OCI-LY1 (cell line): ENCODE data around the gene IGFN1.

Experiments
- H2AFZ ChIP-seq: fragments of 200-600 bp; sonication (generic), shearing (Covaris generic); 2 replicates; pipeline ENCODE4 v1.6.0; 2014; ENCODE audit warnings: antibody characterized with exemption, mild to moderate bottlenecking, low read length
- H3F3A ChIP-seq: fragments of 200-600 bp; sonication (generic), shearing (Covaris generic); 2 replicates; pipeline ENCODE4 v1.6.0; 2014; ENCODE audit warnings: mild to moderate bottlenecking, antibody characterized with exemption, low read length, moderate library complexity; ENCODE audit not compliant: insufficient read depth
- H3K27ac ChIP-seq: fragments of 200-600 bp; sonication (generic); 2 replicates; pipeline ENCODE4 v1.5.1; 2014; ENCODE audit warnings: low read length, mixed run types, mild to moderate bottlenecking, low read depth; ENCODE audit not compliant: poor library complexity, severe bottlenecking
- H3K27me3 ChIP-seq: fragments of 200-600 bp; sonication (generic); 2 replicates; pipeline ENCODE4 v1.6.0; 2014; ENCODE audit warnings: antibody characterized with exemption, mild to moderate bottlenecking, low read length, moderate library complexity; ENCODE audit not compliant: insufficient read depth
- H3K36me3 ChIP-seq: fragments of 200-600 bp; sonication (generic); 2 replicates; pipeline ENCODE4 v1.6.1; 2014; ENCODE audit warnings: mild to moderate bottlenecking, antibody characterized with exemption, low read length, moderate library complexity, mixed read lengths; ENCODE audit not compliant: insufficient read depth
- H3K4me1 ChIP-seq: fragments of 200-600 bp; sonication (generic); 2 replicates; pipeline ENCODE4 v1.5.1; 2014; ENCODE audit warnings: mild to moderate bottlenecking, low read length, moderate library complexity; ENCODE audit not compliant: insufficient read depth, severe bottlenecking
- H3K4me2 ChIP-seq: fragments of 200-600 bp; sonication (generic), shearing (Covaris generic); 2 replicates; pipeline ENCODE4 v1.6.1; 2014; ENCODE audit warnings: low read length
- H3K4me3 ChIP-seq: fragments of 200-600 bp; sonication (generic); 2 replicates; pipeline ENCODE4 v1.5.1; 2014; ENCODE audit warnings: low read length, low read depth, mild to moderate bottlenecking, mixed read lengths; ENCODE audit not compliant: poor library complexity, severe bottlenecking
- H3K79me2 ChIP-seq: fragments of 200-600 bp; shearing (Covaris generic); 2 replicates; pipeline ENCODE4 v1.6.1; 2016; ENCODE audit warnings: mixed run types, low read length, mixed read lengths; ENCODE audit not compliant: insufficient read depth
- H3K9ac ChIP-seq: fragments of 200-600 bp; sonication (generic), shearing (Covaris generic); 2 replicates; pipeline ENCODE4 v1.6.1; 2014; ENCODE audit warnings: mild to moderate bottlenecking, low read length, mixed read lengths
- H3K9me2 ChIP-seq: fragments of 200-600 bp; sonication (generic), shearing (Covaris generic); 2 replicates; pipeline ENCODE4 v1.6.1; 2014; ENCODE audit warnings: low read depth, mild to moderate bottlenecking, low read length, mixed read lengths
- H3K9me3 ChIP-seq: fragments of 200-600 bp; shearing (Covaris generic); 2 replicates; pipeline ENCODE4 v1.6.1; 2014; ENCODE audit warnings: low read length, mixed read lengths
- H4K20me1 ChIP-seq: fragments of 200-600 bp; sonication (generic), shearing (Covaris generic); 2 replicates; pipeline ENCODE4 v1.6.0; 2016; ENCODE audit warnings: mild to moderate bottlenecking, low read length; ENCODE audit not compliant: insufficient read depth
- CTCF ChIP-seq: fragments of 200-600 bp; sonication (generic), shearing (Covaris generic); IDR thresholded peaks from 2 replicates; pipeline ENCODE4 v1.5.1; 2017; ENCODE audit warnings: mild to moderate bottlenecking, antibody characterized with exemption, low read length, moderate library complexity, mixed read lengths
- EZH2 ChIP-seq: fragments of 200-600 bp; sonication (generic), shearing (Covaris generic); IDR thresholded peaks from 2 replicates; pipeline ENCODE4 v1.8.0; 2017; ENCODE audit warnings: borderline replicate concordance, mixed run types, mild to moderate bottlenecking, antibody characterized with exemption, low read length, moderate library complexity, mixed read lengths

The IGFN1 gene

GRCh38 chr1:201220388-201220715 lies 29.7 kb downstream of the IGFN1 start:
- Histone ChIP-seq H3K79me2 (no peaks in the 10 kb centered on the region), H3K9ac (no peak overlapping the region), H3K4me3 (no peak overlapping the region), H3K27me3 (no peaks in the 10 kb centered on the region), H3K36me3 (no peaks in the 10 kb centered on the region), H3K9me3 (no peaks in the 10 kb centered on the region), H3K27ac (no peak overlapping the region), H4K20me1 (no peaks in the 10 kb centered on the region), H3K4me1 (no peaks in the 10 kb centered on the region), H3K4me2 (no peak overlapping the region), H3F3A (no peaks in the 10 kb centered on the region), H2AFZ (no peak overlapping the region), H3K9me2 (no peaks in the 10 kb centered on the region)
- no peak for TF ChIP-seq EZH2
- TF ChIP-seq CTCF = no peak

DNA sequence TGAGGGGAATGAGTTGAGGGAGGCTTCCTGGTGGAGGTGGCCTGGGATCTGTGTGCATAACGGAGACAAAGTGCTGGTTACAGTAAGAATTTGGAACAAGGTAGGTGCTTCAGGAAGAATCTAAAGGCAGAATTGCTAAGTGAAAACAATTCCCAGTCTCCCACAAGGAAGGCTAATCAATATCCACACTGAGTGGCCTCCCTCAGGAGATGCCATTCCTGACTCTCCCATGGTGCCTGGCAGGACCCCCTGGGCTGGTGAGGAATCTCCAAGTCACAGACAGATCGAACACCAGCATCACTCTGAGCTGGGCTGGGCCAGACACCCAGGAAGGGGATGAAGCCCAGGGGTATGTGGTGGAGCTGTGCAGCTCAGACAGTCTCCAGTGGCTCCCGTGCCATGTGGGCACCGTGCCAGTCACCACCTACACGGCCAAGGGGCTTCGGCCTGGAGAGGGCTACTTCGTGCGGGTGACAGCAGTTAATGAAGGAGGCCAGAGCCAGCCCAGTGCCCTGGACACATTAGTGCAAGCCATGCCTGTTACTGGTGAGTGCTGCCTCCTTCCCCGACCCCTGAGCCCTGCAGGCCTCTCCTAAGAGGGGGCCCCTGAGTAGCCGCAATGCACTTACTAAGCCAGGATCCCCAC lies 30.7 kb downstream of the IGFN1 start:
- H3K79me2 ChIP-seq = no peaks in the 10 kb centered on the region
- no peak overlapping the region for H3K4me3 ChIP-seq
- H3K9me3 ChIP-seq = no peaks in the 10 kb centered on the region
- H3K9ac ChIP-seq = no peak overlapping the region
- no peaks in the 10 kb centered on the region for H3F3A ChIP-seq
- H2AFZ ChIP-seq = no peak overlapping the region
- no peak overlapping the region for H3K4me2 ChIP-seq
- no peaks in the 10 kb centered on the region for H3K36me3 ChIP-seq
- H3K4me1 ChIP-seq = no peaks in the 10 kb centered on the region
- H3K9me2 ChIP-seq = no peaks in the 10 kb centered on the region
- H4K20me1 ChIP-seq = no peaks in the 10 kb centered on the region
- H3K27me3 ChIP-seq = no peaks in the 10 kb centered on the region
- TF ChIP-seq EZH2 (no peak), CTCF (no peak)
- H3K27ac ChIP-seq = no peak overlapping the region

DNA sequence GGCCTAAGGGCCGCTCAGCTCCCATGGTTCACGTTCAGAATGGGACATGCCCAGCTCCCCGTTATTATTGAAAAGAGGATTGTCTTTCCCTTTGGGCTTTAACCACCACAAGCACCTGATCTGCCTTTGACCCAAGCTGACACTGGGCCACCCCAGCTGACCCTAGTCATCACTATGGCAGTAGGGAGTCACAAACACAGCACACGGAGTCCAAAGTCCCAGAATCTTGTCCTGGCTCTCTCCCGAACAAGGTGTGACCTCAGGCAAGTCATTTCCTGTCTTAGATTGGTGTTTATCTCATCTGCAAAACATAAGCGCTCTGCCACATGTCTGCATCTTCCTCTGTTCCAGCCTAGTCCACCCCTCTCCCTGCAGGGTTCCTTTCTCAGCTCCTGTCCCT lies 31.5 kb downstream of the IGFN1 start:
- H3K9ac ChIP-seq = no peak overlapping the region
- TF ChIP-seq CTCF (no peak), EZH2 (no peak)
- H3K36me3 ChIP-seq = no peaks in the 10 kb centered on the region
- no peaks in the 10 kb centered on the region for H3K79me2 ChIP-seq
- no peak overlapping the region for H3K4me3 ChIP-seq
- no peaks in the 10 kb centered on the region for H3K4me1 ChIP-seq
- no peaks in the 10 kb centered on the region for H4K20me1 ChIP-seq
- H3K27ac ChIP-seq = no peak overlapping the region
- no peaks in the 10 kb centered on the region for H3K9me2 ChIP-seq
- no peaks in the 10 kb centered on the region for H3K27me3 ChIP-seq
- no peak overlapping the region for H2AFZ ChIP-seq
- H3K4me2 ChIP-seq = no peak overlapping the region
- H3K9me3 ChIP-seq = no peaks in the 10 kb centered on the region
- H3F3A ChIP-seq = no peaks in the 10 kb centered on the region
